HCT116 (cell line): Measurements from ENCODE around the gene ALDH2. TPM values are rescaled to one million over a fixed set of nuclear protein-coding genes. Genes with fewer than 3 reads are reported as not detected.

Source experiments
- ATAC-seq: fragments of 200-7000 bp; cut with Tn5 transposase; 2 replicates; pipeline ENCODE4 v1.9.1; 2020; ENCODE audit warnings: mild to moderate bottlenecking, moderate library complexity
- BruUV-seq: library from RNA; stranded (reverse); fragments of 400-500 nt; replicated peaks from 2 replicates; lab custom pipeline; 2021; lab: Mats Ljungman, UMichigan
- CTCF ChIA-PET: fragments of 300-600 bp; sonication (Branson Sonifier 250); formaldehyde crosslinking; loops from one replicate; lab custom pipeline; 2021; ENCODE audit warnings: antibody characterized with exemption; lab: Charles Lee
- POLR2A ChIA-PET: fragments of 300-600, 350-600 bp; sonication (Branson Sonifier 250); formaldehyde crosslinking; loops from one replicate; lab custom pipeline; 2021; ENCODE audit warnings: antibody characterized with exemption; lab: Charles Lee
- RAD21 ChIA-PET, 2 experiments: fragments of 300-600 bp; sonication (Branson Sonifier 250); formaldehyde crosslinking; loops; one replicate each; lab custom pipeline; 2023; ENCODE audit warnings: low total read pairs in 2 of 2; ENCODE audit not compliant: uncharacterized antibody in 2 of 2, unreplicated experiment in 2 of 2, low non-redundant PET in 1 of 2; lab: Charles Lee
- DNase-seq: peaks from one replicate; pipeline ENCODE4 v3.0.0-alpha.2; 2010; ENCODE audit warnings: low read depth, low spot score
- H2AFZ ChIP-seq: fragments of 200-600 bp; shearing (Covaris generic), sonication (generic); 2 replicates; pipeline ENCODE4 v1.6.1; 2017; ENCODE audit warnings: low read depth, mixed run types, mixed read lengths, antibody characterized with exemption, low read length; ENCODE audit not compliant: poor library complexity, severe bottlenecking
- H3K27ac ChIP-seq: 2 replicates; pipeline ENCODE4 v1.5.1; 2012; ENCODE audit warnings: low read depth, low read length
- H3K27me3 ChIP-seq: fragments of 200-600 bp; sonication (generic); 2 replicates; pipeline ENCODE4 v1.6.1; 2016; ENCODE audit warnings: mixed run types, low read length, mixed read lengths; ENCODE audit not compliant: insufficient read depth
- H3K36me3 ChIP-seq, 2 experiments: fragments of 200-500 bp in 1 of 2; fragments of 200-600 bp in 1 of 2; sonication (Bioruptor generic) in 1 of 2; sonication (generic) in 1 of 2; 2 replicates each; pipeline versions ENCODE4 v1.5.1 to v1.6.1; 2014 to 2016; ENCODE audit warnings: low read length in 2 of 2, inconsistent platforms in 1 of 2, mixed read lengths in 1 of 2, mixed run types in 1 of 2; ENCODE audit not compliant: insufficient read depth in 2 of 2, control insufficient read depth in 1 of 2
- H3K4me1 ChIP-seq, 2 experiments: fragments of 200-600 bp in 1 of 2; sonication (generic) in 1 of 2; 2 replicates each; pipeline versions ENCODE4 v1.5.1 to v1.6.1; 2012 to 2017; ENCODE audit warnings: low read length in 2 of 2, inconsistent platforms in 1 of 2, mild to moderate bottlenecking in 1 of 2, mixed read lengths in 1 of 2, mixed run types in 1 of 2, moderate library complexity in 1 of 2; ENCODE audit not compliant: insufficient read depth in 2 of 2, control insufficient read depth in 1 of 2
- H3K4me2 ChIP-seq: fragments of 200-600 bp; sonication (generic); 2 replicates; pipeline ENCODE4 v1.6.1; 2017; ENCODE audit warnings: mixed run types, low read length, mixed read lengths
- H3K4me3 ChIP-seq, 2 experiments: fragments of 200-600 bp in 1 of 2; sonication (generic) in 1 of 2; replicated peaks in 1 of 2; 2 replicates each; pipeline ENCODE4 v1.5.1; 2011 to 2016; ENCODE audit warnings: low read length in 2 of 2, control low read depth in 1 of 2, low read depth in 1 of 2, mild to moderate bottlenecking in 1 of 2, mixed read lengths in 1 of 2, mixed run types in 1 of 2
- H3K79me2 ChIP-seq: fragments of 200-600 bp; sonication (generic); 2 replicates; pipeline ENCODE4 v1.6.1; 2017; ENCODE audit warnings: mild to moderate bottlenecking, mixed run types, low read length, moderate library complexity, mixed read lengths; ENCODE audit not compliant: insufficient read depth
- H3K9ac ChIP-seq: fragments of 200-600 bp; sonication (generic); 2 replicates; pipeline ENCODE4 v1.6.1; 2016; ENCODE audit warnings: low read length, mixed read lengths
- H3K9me2 ChIP-seq: fragments of 200-600 bp; sonication (generic), shearing (Covaris generic); 2 replicates; pipeline ENCODE4 v1.6.1; 2017; ENCODE audit warnings: mixed run types, mild to moderate bottlenecking, moderate library complexity; ENCODE audit not compliant: insufficient read depth
- H3K9me3 ChIP-seq, 2 experiments: fragments of 200-500 bp in 1 of 2; fragments of 200-600 bp in 1 of 2; sonication (Bioruptor generic) in 1 of 2; sonication (generic) in 1 of 2; 2 replicates each; pipeline ENCODE4 v1.6.1; 2014 to 2017; ENCODE audit warnings: low read length in 2 of 2, mixed read lengths in 2 of 2, inconsistent platforms in 1 of 2, low read depth in 1 of 2, mild to moderate bottlenecking in 1 of 2, mixed run types in 1 of 2, moderate library complexity in 1 of 2; ENCODE audit not compliant: control insufficient read depth in 1 of 2, insufficient read depth in 1 of 2
- H4K20me1 ChIP-seq: fragments of 200-600 bp; sonication (generic), shearing (Covaris generic); 2 replicates; pipeline ENCODE4 v1.6.1; 2017; ENCODE audit warnings: mixed run types, mild to moderate bottlenecking, moderate library complexity; ENCODE audit not compliant: insufficient read depth
- EGR1 ChIP-seq: IDR thresholded peaks from 2 replicates; pipeline ENCODE4 v1.6.1; 2012; ENCODE audit warnings: low read depth
- EZH2 ChIP-seq: fragments of 200-600 bp; sonication (generic); IDR thresholded peaks from 2 replicates; pipeline ENCODE4 v1.6.1; 2017; ENCODE audit warnings: antibody characterized with exemption, mixed run types
- EZH2phosphoT487 ChIP-seq: fragments of 200-600 bp; IDR thresholded peaks from 2 replicates; pipeline ENCODE4 v1.6.1; 2018; ENCODE audit warnings: antibody characterized with exemption, borderline replicate concordance
- FOSL1 ChIP-seq: IDR thresholded peaks from 2 replicates; pipeline ENCODE4 v1.6.1; 2012; ENCODE audit warnings: low read depth
- JUND ChIP-seq: IDR thresholded peaks from 2 replicates; pipeline ENCODE4 v1.6.1; 2012
- RAD21 ChIP-seq: IDR thresholded peaks from 2 replicates; pipeline ENCODE4 v1.6.1; 2012; ENCODE audit warnings: low read depth, mild to moderate bottlenecking
- SIN3A ChIP-seq: IDR thresholded peaks from 2 replicates; pipeline ENCODE4 v1.6.1; 2012; ENCODE audit warnings: low read depth
- TCF7L2 ChIP-seq: IDR thresholded peaks from 2 replicates; pipeline ENCODE4 v1.7.0; 2011; ENCODE audit warnings: borderline replicate concordance, inconsistent platforms; ENCODE audit not compliant: insufficient read depth, insufficient read length; ENCODE audit errors: extremely low read depth
- YY1 ChIP-seq: IDR thresholded peaks from 2 replicates; pipeline ENCODE4 v1.6.1; 2011; ENCODE audit warnings: low read length, low read depth, moderate library complexity, mild to moderate bottlenecking; ENCODE audit not compliant: insufficient replicate concordance; ENCODE audit errors: extremely low read depth
- ZFX ChIP-seq: fragments of 450-650 bp; IDR thresholded peaks from 2 replicates; pipeline ENCODE4 v1.6.1; 2017
- ZNF274 ChIP-seq: fragments of 200-500 bp; sonication (Bioruptor generic); IDR thresholded peaks from 2 replicates; pipeline ENCODE4 v1.6.1; 2014; ENCODE audit warnings: mild to moderate bottlenecking, low read depth, low read length, inconsistent platforms
- intact Hi-C: fragments of 100-400 bp; cut with micrococcal nuclease; formaldehyde crosslinking; loops from 2 replicates; pipeline ENCODE4 v1.10.0; 2022
- total RNA-seq: library from RNA; stranded (reverse); gene quantifications from one replicate; pipeline ENCODE4 v1.2.1, GENCODE V29; 2021; ENCODE audit not compliant: unreplicated experiment
- TF ChIP-seq, protein P1 (sequence below): IDR thresholded peaks from 2 replicates; pipeline ENCODE4 v1.6.1; 2012
- TF ChIP-seq, protein P2 (sequence below): IDR thresholded peaks from 2 replicates; pipeline ENCODE4 v1.6.1; 2011; ENCODE audit warnings: mild to moderate bottlenecking, low read length, moderate library complexity; ENCODE audit not compliant: insufficient replicate concordance; ENCODE audit errors: extremely low read depth

The ALDH2 gene
- total RNA-seq, 1 experiment from 2014 or later = 32.9 TPM

DNA sequence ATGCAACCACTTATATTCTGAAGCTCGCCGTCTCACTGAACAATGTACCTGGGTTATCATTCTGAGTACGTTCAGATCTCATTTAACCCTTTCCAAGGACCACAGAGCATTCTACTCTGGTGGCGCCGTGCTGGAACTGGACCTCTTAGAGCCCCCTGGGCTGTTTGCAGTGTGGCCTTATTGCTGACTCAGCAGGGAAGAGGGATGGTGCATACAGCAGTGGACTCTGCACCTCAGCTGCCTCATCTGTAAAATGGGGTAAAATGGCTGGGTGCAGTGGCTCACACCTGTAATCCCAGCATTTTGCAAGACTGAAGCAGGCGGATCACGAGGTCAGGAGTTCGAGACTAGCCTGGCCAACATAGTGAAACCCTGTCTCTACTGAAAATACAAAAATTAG lies 2.9 kb downstream of the ALDH2 start:
- POLR2A ChIA-PET = no interaction called here

DNA sequence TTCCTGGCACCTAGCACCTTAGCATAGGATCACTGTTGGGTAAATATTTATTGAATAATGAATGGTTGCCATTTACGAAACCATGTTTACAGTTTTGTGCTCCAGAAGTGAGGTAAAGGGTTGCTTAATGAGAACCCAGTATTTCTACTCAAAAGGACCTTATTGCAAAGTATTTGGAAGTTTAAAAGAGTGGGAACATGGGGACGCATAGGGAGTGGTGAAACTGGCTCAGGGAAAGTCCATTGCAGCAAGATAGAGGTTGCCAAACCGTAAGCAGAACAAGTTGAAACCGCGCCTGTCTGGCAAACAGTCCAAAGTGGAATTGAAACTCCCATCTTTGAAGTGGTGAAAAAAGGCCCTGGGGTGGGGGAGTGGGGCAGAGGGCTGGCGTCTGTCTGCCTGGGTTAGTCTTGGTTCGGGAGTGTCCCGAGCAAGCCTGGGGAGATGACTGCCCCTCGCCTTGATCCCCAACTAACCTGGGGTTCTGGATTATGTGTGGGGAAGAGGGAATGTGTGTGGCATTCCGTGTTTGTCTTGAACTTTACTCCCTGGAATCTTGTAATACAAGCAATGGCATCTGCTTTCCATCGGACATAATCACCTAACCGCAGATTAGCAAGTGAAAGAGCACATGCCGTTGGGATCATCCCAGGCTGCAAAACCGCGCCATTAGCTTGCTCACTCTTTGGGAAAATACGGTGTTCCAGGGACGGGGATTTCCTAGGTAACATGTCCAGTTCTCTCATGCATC lies 7.2 kb downstream of the ALDH2 start:
- ChIA-PET RAD21 (no interaction called here), POLR2A (no interaction called here), CTCF (no interaction called here)
- Histone ChIP-seq H3K9me2 (no peaks in the 10 kb centered on the region), H2AFZ (no peak overlapping the region), H3K9me3 (no peaks in the 10 kb centered on the region), H3K4me2 (no peak overlapping the region), H3K4me1 (no peaks in the 10 kb centered on the region), H3K36me3 (no peaks in the 10 kb centered on the region), H3K9ac (no peak overlapping the region), H3K4me3 (no peak overlapping the region), H3K27me3 (no peaks in the 10 kb centered on the region), H3K79me2 (no peaks in the 10 kb centered on the region), H3K27ac (no peak overlapping the region), H4K20me1 (no peaks in the 10 kb centered on the region)
- DNase-seq (no peak), ATAC-seq (no peak)
- BruUV-seq = no TSS peak
- TF ChIP-seq ZNF274 (no peak), YY1 (no peak), FOSL1 (no peak), EGR1 (no peak), EZH2phosphoT487 (no peak), EZH2 (no peak)
- TF ChIP-seq, protein P1, sequence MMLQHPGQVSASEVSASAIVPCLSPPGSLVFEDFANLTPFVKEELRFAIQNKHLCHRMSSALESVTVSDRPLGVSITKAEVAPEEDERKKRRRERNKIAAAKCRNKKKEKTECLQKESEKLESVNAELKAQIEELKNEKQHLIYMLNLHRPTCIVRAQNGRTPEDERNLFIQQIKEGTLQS = no peak
- TF ChIP-seq, protein P2, sequence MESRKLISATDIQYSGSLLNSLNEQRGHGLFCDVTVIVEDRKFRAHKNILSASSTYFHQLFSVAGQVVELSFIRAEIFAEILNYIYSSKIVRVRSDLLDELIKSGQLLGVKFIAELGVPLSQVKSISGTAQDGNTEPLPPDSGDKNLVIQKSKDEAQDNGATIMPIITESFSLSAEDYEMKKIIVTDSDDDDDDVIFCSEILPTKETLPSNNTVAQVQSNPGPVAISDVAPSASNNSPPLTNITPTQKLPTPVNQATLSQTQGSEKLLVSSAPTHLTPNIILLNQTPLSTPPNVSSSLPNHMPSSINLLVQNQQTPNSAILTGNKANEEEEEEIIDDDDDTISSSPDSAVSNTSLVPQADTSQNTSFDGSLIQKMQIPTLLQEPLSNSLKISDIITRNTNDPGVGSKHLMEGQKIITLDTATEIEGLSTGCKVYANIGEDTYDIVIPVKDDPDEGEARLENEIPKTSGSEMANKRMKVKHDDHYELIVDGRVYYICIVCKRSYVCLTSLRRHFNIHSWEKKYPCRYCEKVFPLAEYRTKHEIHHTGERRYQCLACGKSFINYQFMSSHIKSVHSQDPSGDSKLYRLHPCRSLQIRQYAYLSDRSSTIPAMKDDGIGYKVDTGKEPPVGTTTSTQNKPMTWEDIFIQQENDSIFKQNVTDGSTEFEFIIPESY = no peak
- intact Hi-C loops = no loop called here

More for the DNA sequence above, 2.9 kb downstream of the ALDH2 start:
- H3K27me3 ChIP-seq = no peaks in the 10 kb centered on the region
- H4K20me1 ChIP-seq = no peaks in the 10 kb centered on the region
- H3K27ac ChIP-seq = no peak overlapping the region
- H3K4me1 ChIP-seq = peaks cover 9 to 19% of the 10 kb centered on the region in 2 experiments
- no peak for DNase-seq
- H3K4me3 ChIP-seq = no peak overlapping the region
- TF ChIP-seq EGR1 (no peak), ZFX (no peak), RAD21 (no peak), JUND (no peak), SIN3A (no peak), EZH2 (no peak), EZH2phosphoT487 (no peak), YY1 (no peak), TCF7L2 (no peak)
- TF ChIP-seq, all 23 proteins: peak for 0
- Histone ChIP-seq H3K9me2 (no peaks in the 10 kb centered on the region), H3K4me2 (no peak overlapping the region), H3K79me2 (no peaks in the 10 kb centered on the region), H3K9ac (no peak overlapping the region), H2AFZ (no peak overlapping the region), H3K36me3 (no peaks in the 10 kb centered on the region), H3K9me3 (no peaks in the 10 kb centered on the region)
- intact Hi-C loops = no loop called here
- ATAC-seq = no peak
- ChIA-PET RAD21 (no interaction called here), CTCF (no interaction called here)
- BruUV-seq = no TSS peak
